Measurements from ENCODE around the gene PLEKHG4. TPM values are rescaled to one million over a fixed set of nuclear protein-coding genes. Genes with fewer than 3 reads are reported as not detected.
A peak's percentile ranks its signal among the peaks of the same experiment; 100 is the strongest.

PLEKHG4 gene
- total RNA-seq, 1 experiment from 2014 or later: 5.5 TPM

GRCh38 chr16:67259705-67260104 lies 19.6 kb upstream of the PLEKHG4 start:
- H3K36me3 Mint-ChIP-seq (ENCODE audit: insufficient read depth, unreplicated experiment): peaks cover 4% of the 10 kb centered on the region
- intact Hi-C loops (cut with micrococcal nuclease; ENCODE audit: unreplicated experiment): loop anchor here (2.0 to 5.0 kb wide), 3 partner anchors 79 to 158 kb away; partner anchors contain the start of gene ZDHHC1
- no peak overlapping the region for H3K4me3 Mint-ChIP-seq (ENCODE audit: low read depth, unreplicated experiment)
- peaks cover 8% of the 10 kb centered on the region for H3K4me1 Mint-ChIP-seq (ENCODE audit: low read depth, unreplicated experiment)
- no peak for TF ChIP-seq CTCF (IDR thresholded peaks at IDR 0.05; ENCODE audit: unreplicated experiment)
- peaks cover 42% of the 10 kb centered on the region for H3K27me3 Mint-ChIP-seq (ENCODE audit: unreplicated experiment)
- CTCF ChIA-PET: interaction anchor here (0.9 to 1.8 kb wide), 9 partner anchors 11 to 255 kb away, joined by 3 to 68 read pairs (median 7); partner anchors contain the start of gene SLC9A5
- BruUV-seq (replicated peaks): no TSS peak
- no peak overlapping the region for H3K27ac Mint-ChIP-seq (ENCODE audit: unreplicated experiment)
- no peak for DNase-seq
- H3K9me3 Mint-ChIP-seq (ENCODE audit: low read depth, unreplicated experiment): no peaks in the 10 kb centered on the region

- TF ChIP-seq CTCF (IDR thresholded peaks at IDR 0.05; ENCODE audit: unreplicated experiment): peak; percentile 71
- no peak overlapping the region for H3K4me3 Mint-ChIP-seq (ENCODE audit: low read depth, unreplicated experiment)
- peaks cover 42% of the 10 kb centered on the region for H3K27me3 Mint-ChIP-seq (ENCODE audit: unreplicated experiment)
- peaks cover 8% of the 10 kb centered on the region for H3K4me1 Mint-ChIP-seq (ENCODE audit: low read depth, unreplicated experiment)
- intact Hi-C loops (cut with micrococcal nuclease; ENCODE audit: unreplicated experiment): loop anchor here (2.0 to 5.0 kb wide), 3 partner anchors 78 to 157 kb away; partner anchors contain the start of gene ZDHHC1
- H3K9me3 Mint-ChIP-seq (ENCODE audit: low read depth, unreplicated experiment): no peaks in the 10 kb centered on the region
- peak; percentile 69 for DNase-seq
- H3K27ac Mint-ChIP-seq (ENCODE audit: unreplicated experiment): no peak overlapping the region
- no TSS peak for BruUV-seq (replicated peaks)
- CTCF ChIA-PET: interaction anchor here (0.6 to 1.8 kb wide), 31 partner anchors 10 to 597 kb away, joined by 3 to 68 read pairs (median 4); partner anchors contain the start of genes FHOD1, HSD11B2, KCTD19 and LRRC36
- peaks cover 4% of the 10 kb centered on the region for H3K36me3 Mint-ChIP-seq (ENCODE audit: insufficient read depth, unreplicated experiment)
Measured at GRCh38 chr16:67260426-67261063, 18.8 kb upstream of the PLEKHG4 start.

GRCh38 chr16:67263201-67263600 lies 16.1 kb upstream of the PLEKHG4 start:
- intact Hi-C loops (cut with micrococcal nuclease; ENCODE audit: unreplicated experiment): loop anchor here (5.0 kb wide), 2 partner anchors 134 to 154 kb away; partner anchors contain the start of gene ZDHHC1
- BruUV-seq (replicated peaks): no TSS peak

GRCh38 chr16:67264277-67264676 lies 15.1 kb upstream of the PLEKHG4 start:
- H3K27ac Mint-ChIP-seq (ENCODE audit: unreplicated experiment): no peak overlapping the region
- peaks cover 19% of the 10 kb centered on the region for H3K27me3 Mint-ChIP-seq (ENCODE audit: unreplicated experiment)
- DNase-seq: no peak
- intact Hi-C loops (cut with micrococcal nuclease; ENCODE audit: unreplicated experiment): loop anchor here (5.0 kb wide), 2 partner anchors 133 to 153 kb away; partner anchors contain the start of gene ZDHHC1
- BruUV-seq (replicated peaks): no TSS peak
- CTCF ChIA-PET: interaction anchor here (1.2 kb wide), 1 partner anchor 20 kb away, joined by 4 read pairs; no protein-coding TSS in a partner anchor
- peaks cover 19% of the 10 kb centered on the region for H3K4me1 Mint-ChIP-seq (ENCODE audit: low read depth, unreplicated experiment)
- H3K4me3 Mint-ChIP-seq (ENCODE audit: low read depth, unreplicated experiment): no peak overlapping the region
- no peak for TF ChIP-seq CTCF (IDR thresholded peaks at IDR 0.05; ENCODE audit: unreplicated experiment)
- no peaks in the 10 kb centered on the region for H3K9me3 Mint-ChIP-seq (ENCODE audit: low read depth, unreplicated experiment)
- peaks cover 9% of the 10 kb centered on the region for H3K36me3 Mint-ChIP-seq (ENCODE audit: insufficient read depth, unreplicated experiment)

More at GRCh38 chr16:67263201-67263600, 16.1 kb upstream of the PLEKHG4 start:
- no peak for DNase-seq
- no peak for TF ChIP-seq CTCF (IDR thresholded peaks at IDR 0.05; ENCODE audit: unreplicated experiment)
- H3K9me3 Mint-ChIP-seq (ENCODE audit: low read depth, unreplicated experiment): no peaks in the 10 kb centered on the region
- H3K27ac Mint-ChIP-seq (ENCODE audit: unreplicated experiment): no peak overlapping the region
- H3K4me1 Mint-ChIP-seq (ENCODE audit: low read depth, unreplicated experiment): peaks cover 16% of the 10 kb centered on the region
- H3K4me3 Mint-ChIP-seq (ENCODE audit: low read depth, unreplicated experiment): no peak overlapping the region
- H3K36me3 Mint-ChIP-seq (ENCODE audit: insufficient read depth, unreplicated experiment): peaks cover 8% of the 10 kb centered on the region
- CTCF ChIA-PET: interaction anchor here (1.2 kb wide), 1 partner anchor 21 kb away, joined by 3 read pairs; no protein-coding TSS in a partner anchor
- peaks cover 19% of the 10 kb centered on the region for H3K27me3 Mint-ChIP-seq (ENCODE audit: unreplicated experiment)

Measured in Calu3 (cell line).